ENCODE measurements around the gene ATG2A. TPM values are rescaled to one million over a fixed set of nuclear protein-coding genes. Genes with fewer than 3 reads are reported as not detected.

ATG2A gene
- total RNA-seq, 1 donor from 2014 or later = 16.3 TPM

- no peaks in the 10 kb centered on the region for H3K9me3 Mint-ChIP-seq (ENCODE audit: low read depth)
- no peak for DNase-seq (ENCODE audit: low spot score)
- H3K27me3 Mint-ChIP-seq (ENCODE audit: low read depth) = no peaks in the 10 kb centered on the region
- H3K27ac Mint-ChIP-seq (ENCODE audit: unreplicated experiment) = no peak overlapping the region
- no peaks in the 10 kb centered on the region for H3K36me3 Mint-ChIP-seq (ENCODE audit: low read depth)
- TF ChIP-seq, protein P1, sequence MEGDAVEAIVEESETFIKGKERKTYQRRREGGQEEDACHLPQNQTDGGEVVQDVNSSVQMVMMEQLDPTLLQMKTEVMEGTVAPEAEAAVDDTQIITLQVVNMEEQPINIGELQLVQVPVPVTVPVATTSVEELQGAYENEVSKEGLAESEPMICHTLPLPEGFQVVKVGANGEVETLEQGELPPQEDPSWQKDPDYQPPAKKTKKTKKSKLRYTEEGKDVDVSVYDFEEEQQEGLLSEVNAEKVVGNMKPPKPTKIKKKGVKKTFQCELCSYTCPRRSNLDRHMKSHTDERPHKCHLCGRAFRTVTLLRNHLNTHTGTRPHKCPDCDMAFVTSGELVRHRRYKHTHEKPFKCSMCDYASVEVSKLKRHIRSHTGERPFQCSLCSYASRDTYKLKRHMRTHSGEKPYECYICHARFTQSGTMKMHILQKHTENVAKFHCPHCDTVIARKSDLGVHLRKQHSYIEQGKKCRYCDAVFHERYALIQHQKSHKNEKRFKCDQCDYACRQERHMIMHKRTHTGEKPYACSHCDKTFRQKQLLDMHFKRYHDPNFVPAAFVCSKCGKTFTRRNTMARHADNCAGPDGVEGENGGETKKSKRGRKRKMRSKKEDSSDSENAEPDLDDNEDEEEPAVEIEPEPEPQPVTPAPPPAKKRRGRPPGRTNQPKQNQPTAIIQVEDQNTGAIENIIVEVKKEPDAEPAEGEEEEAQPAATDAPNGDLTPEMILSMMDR (IDR thresholded peaks at IDR 0.05) = no peak
- peaks cover 10% of the 10 kb centered on the region for H3K4me1 Mint-ChIP-seq (ENCODE audit: low read depth)
- no peak overlapping the region for H3K4me3 Mint-ChIP-seq (ENCODE audit: unreplicated experiment)
Observed at GRCh38 chr11:64885367-64886286, 31.4 kb downstream of the ATG2A start.

DNA sequence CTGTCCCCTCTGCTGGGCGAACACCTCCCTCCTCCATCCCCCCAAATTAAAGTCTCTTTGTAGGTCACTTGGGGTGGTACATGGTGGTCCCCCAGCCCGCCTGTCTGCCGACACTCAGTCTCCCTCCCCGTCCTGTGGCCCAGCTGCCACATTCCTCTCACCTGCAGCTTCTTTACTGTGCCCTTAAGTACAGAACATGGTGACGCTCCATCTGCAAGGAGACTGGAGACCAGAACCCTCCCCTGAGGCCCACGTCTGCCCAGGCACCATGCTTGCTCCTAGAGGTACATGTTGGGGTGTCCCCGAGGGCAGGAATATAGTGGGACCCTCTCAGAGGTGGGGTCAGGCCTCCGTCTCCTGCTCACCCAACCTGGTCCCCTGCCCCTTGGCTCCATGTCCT is 33.0 kb downstream of the ATG2A start:
- DNase-seq (ENCODE audit: low spot score) = no peak
- Mint-ChIP-seq H3K27me3 (ENCODE audit: low read depth) (no peaks in the 10 kb centered on the region), H3K9me3 (ENCODE audit: low read depth) (no peaks in the 10 kb centered on the region), H3K36me3 (ENCODE audit: low read depth) (no peaks in the 10 kb centered on the region), H3K4me3 (ENCODE audit: unreplicated experiment) (no peak overlapping the region), H3K27ac (ENCODE audit: unreplicated experiment) (peak overlapping the region; percentile 15), H3K4me1 (ENCODE audit: low read depth) (peaks cover 16% of the 10 kb centered on the region)
- TF ChIP-seq, protein P1 (IDR thresholded peaks at IDR 0.05) = no peak

DNA sequence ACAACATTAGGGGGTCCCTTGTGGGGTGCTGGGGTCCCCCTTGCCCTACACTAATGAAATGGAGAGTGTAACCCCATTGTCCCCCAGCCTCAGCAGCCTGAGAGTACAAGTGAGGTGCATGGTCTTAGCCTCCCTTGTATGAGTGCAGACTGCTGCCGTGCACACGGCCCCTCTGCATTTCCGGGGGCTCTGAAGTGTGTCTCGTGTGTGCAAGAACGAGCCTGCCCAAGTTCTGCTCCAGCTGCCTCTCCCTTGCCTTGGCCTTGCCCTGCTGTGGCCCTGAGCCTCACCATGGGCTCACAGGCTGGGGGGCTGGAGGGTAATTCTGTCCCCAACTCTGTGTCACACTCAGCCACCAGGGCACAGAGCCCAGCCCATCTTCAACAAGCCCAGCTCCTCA is 33.4 kb downstream of the ATG2A start:
- Mint-ChIP-seq H3K4me1 (ENCODE audit: low read depth) (peaks cover 17% of the 10 kb centered on the region), H3K27me3 (ENCODE audit: low read depth) (no peaks in the 10 kb centered on the region), H3K9me3 (ENCODE audit: low read depth) (no peaks in the 10 kb centered on the region), H3K27ac (ENCODE audit: unreplicated experiment) (no peak overlapping the region), H3K4me3 (ENCODE audit: unreplicated experiment) (no peak overlapping the region), H3K36me3 (ENCODE audit: low read depth) (no peaks in the 10 kb centered on the region)
- no peak for DNase-seq (ENCODE audit: low spot score)
- TF ChIP-seq, protein P1 (IDR thresholded peaks at IDR 0.05) = no peak

DNA sequence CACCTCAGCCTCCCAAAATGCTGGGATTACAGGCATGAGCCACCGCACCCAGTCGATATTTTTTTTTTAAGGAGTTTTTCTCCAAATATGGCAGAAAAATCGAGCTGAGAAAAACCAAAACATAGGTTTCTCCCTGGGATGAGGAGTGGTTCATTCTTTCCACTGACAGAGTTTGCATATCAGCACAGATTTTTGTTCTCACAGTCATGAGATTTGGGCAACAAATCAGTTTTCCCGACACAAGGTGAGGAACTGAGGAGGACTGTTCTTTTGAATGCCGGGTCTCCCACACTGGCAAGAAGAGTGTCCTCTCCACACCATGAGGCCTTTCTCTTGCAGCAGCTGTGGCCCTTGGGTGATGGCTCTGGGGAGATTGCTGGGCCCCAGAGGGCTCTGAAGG is 34.8 kb downstream of the ATG2A start:
- Mint-ChIP-seq H3K27ac (ENCODE audit: unreplicated experiment) (peak overlapping the region; percentile 65), H3K27me3 (ENCODE audit: low read depth) (no peaks in the 10 kb centered on the region)

DNA sequence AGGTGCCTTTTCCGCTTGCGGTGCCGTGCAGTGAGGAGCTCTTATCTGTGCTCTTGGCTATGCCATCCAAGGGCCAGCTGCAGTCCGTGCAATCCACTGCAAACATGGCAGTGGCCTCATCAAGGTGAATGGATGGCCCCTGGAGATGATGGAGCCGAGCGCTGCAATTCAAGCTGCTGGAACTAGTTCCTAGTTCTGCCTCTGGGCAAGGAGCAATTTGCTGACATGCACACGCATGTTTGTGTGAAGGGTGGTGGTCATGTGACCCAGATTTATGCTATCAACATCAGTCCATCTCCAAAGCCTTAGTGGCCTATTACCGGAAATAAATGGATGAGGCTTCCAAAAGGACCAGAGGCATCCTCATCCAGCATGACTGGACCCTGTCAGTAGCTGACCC is 35.5 kb downstream of the ATG2A start:
- TF ChIP-seq, protein P1 (IDR thresholded peaks at IDR 0.05) = no peak
- peaks cover 2% of the 10 kb centered on the region for H3K36me3 Mint-ChIP-seq (ENCODE audit: low read depth)
- no peak for DNase-seq (ENCODE audit: low spot score)
- H3K9me3 Mint-ChIP-seq (ENCODE audit: low read depth) = no peaks in the 10 kb centered on the region
- no peak overlapping the region for H3K4me3 Mint-ChIP-seq (ENCODE audit: unreplicated experiment)
- H3K27ac Mint-ChIP-seq (ENCODE audit: unreplicated experiment) = no peak overlapping the region
- peaks cover 20% of the 10 kb centered on the region for H3K4me1 Mint-ChIP-seq (ENCODE audit: low read depth)
- H3K27me3 Mint-ChIP-seq (ENCODE audit: low read depth) = no peaks in the 10 kb centered on the region

More for the DNA sequence above, 34.8 kb downstream of the ATG2A start:
- Mint-ChIP-seq H3K36me3 (ENCODE audit: low read depth) (peaks cover 2% of the 10 kb centered on the region), H3K9me3 (ENCODE audit: low read depth) (no peaks in the 10 kb centered on the region), H3K4me3 (ENCODE audit: unreplicated experiment) (no peak overlapping the region), H3K4me1 (ENCODE audit: low read depth) (peaks cover 13% of the 10 kb centered on the region)
- no peak for DNase-seq (ENCODE audit: low spot score)
- TF ChIP-seq, protein P1 (IDR thresholded peaks at IDR 0.05) = no peak

All from chondrocyte (in vitro differentiated cells).